GM12878 (cell line): Measurements from ENCODE around the gene PLD5. TPM values are rescaled to one million over a fixed set of nuclear protein-coding genes. Genes with fewer than 3 reads are reported as not detected.

Experiments used
- ATAC-seq: fragments of 200-7000 bp; cut with Tn5 transposase; 3 replicates; pipeline ENCODE4 v1.9.1; 2020; ENCODE audit warnings: mild to moderate bottlenecking, moderate library complexity
- BruUV-seq: library from RNA; stranded (reverse); fragments of 400-500 nt; replicated peaks from 2 replicates; lab custom pipeline; 2021; lab: Mats Ljungman, UMichigan
- CTCF ChIA-PET: fragments of 300-600 bp; sonication (Branson Sonifier 250); formaldehyde crosslinking; extraction: SDS; loops from one replicate; lab custom pipeline; 2021; ENCODE audit warnings: inconsistent platforms; lab: Yijun Ruan, JAX
- POLR2A ChIA-PET: fragments of 350-600 bp; formaldehyde crosslinking; extraction: SDS; loops from one replicate; lab custom pipeline; 2021; ENCODE audit warnings: inconsistent platforms; lab: Charles Lee
- RAD21 ChIA-PET: fragments of 300-600 bp; sonication (Branson Sonifier 250); formaldehyde crosslinking; loops from one replicate; lab custom pipeline; 2023; ENCODE audit warnings: antibody characterized with exemption; ENCODE audit not compliant: unreplicated experiment; lab: Charles Lee
- SMC1A ChIA-PET: fragments of 300-600 bp; sonication (Branson Sonifier 250); formaldehyde crosslinking; loops from one replicate; lab custom pipeline; 2023; ENCODE audit not compliant: unreplicated experiment, uncharacterized antibody; lab: Charles Lee
- DNase-seq: peaks from one replicate; pipeline ENCODE4 v3.0.0-alpha.2; 2011; ENCODE audit warnings: low read depth, low spot score
- FAIRE-seq: peaks from 3 replicates; lab custom pipeline; 2011; peaks lifted over from hg19 to GRCh38; lab: Jason Lieb, UNC
- H2AFZ ChIP-seq: 2 replicates; pipeline ENCODE4 v1.6.0; 2011; ENCODE audit warnings: low read depth, low read length, control low read depth; ENCODE audit not compliant: control insufficient read depth
- H3K27ac ChIP-seq: 2 replicates; pipeline ENCODE4 v1.5.1; 2011; ENCODE audit warnings: control low read depth; ENCODE audit not compliant: control insufficient read depth, insufficient read depth
- H3K27me3 ChIP-seq, 2 experiments: replicated peaks in 1 of 2; 2 replicates each; pipeline versions ENCODE4 v1.6.0 to v1.6.1; 2011; ENCODE audit warnings: low read length in 1 of 2; ENCODE audit not compliant: control insufficient read depth in 2 of 2, insufficient read depth in 2 of 2
- H3K36me3 ChIP-seq, 2 experiments: 2 replicates each; pipeline ENCODE4 v1.5.1; 2011; ENCODE audit warnings: low read length in 1 of 2; ENCODE audit not compliant: control insufficient read depth in 2 of 2, insufficient read depth in 2 of 2
- H3K4me1 ChIP-seq: 2 replicates; pipeline ENCODE4 v1.6.1; 2011; ENCODE audit warnings: mild to moderate bottlenecking, low read length, moderate library complexity, mixed read lengths; ENCODE audit not compliant: control insufficient read depth, insufficient read depth
- H3K4me2 ChIP-seq: 2 replicates; pipeline ENCODE4 v1.6.0; 2011; ENCODE audit warnings: control low read depth; ENCODE audit not compliant: control insufficient read depth, insufficient read depth
- H3K4me3 ChIP-seq: fragments of 200-600 bp; sonication (generic); 2 replicates; pipeline ENCODE4 v1.5.1; 2016
- H3K79me2 ChIP-seq: 2 replicates; pipeline ENCODE4 v1.6.0; 2011; ENCODE audit warnings: low read length; ENCODE audit not compliant: control insufficient read depth, insufficient read depth
- H3K9ac ChIP-seq: 2 replicates; pipeline ENCODE4 v1.8.0; 2011; ENCODE audit warnings: low read length, control low read depth, mixed read lengths; ENCODE audit not compliant: control insufficient read depth, insufficient read depth
- H3K9me3 ChIP-seq: replicated peaks from 3 replicates; pipeline ENCODE4 v1.5.1; 2011; ENCODE audit warnings: mild to moderate bottlenecking, low read length; ENCODE audit not compliant: control insufficient read depth, insufficient read depth
- H4K20me1 ChIP-seq: 2 replicates; pipeline ENCODE4 v1.6.0; 2011; ENCODE audit not compliant: control insufficient read depth, insufficient read depth
- BACH1 ChIP-seq: fragments of 450-650 bp; IDR thresholded peaks from 2 replicates; pipeline ENCODE4 v1.6.1; 2017; ENCODE audit warnings: mild to moderate bottlenecking, borderline replicate concordance
- CREB1 ChIP-seq: IDR thresholded peaks from 2 replicates; pipeline ENCODE4 v1.6.1; 2012; ENCODE audit warnings: low read depth, mild to moderate bottlenecking, inconsistent platforms
- GABPA ChIP-seq: IDR thresholded peaks from 2 replicates; pipeline ENCODE4 v1.6.1; 2014; ENCODE audit warnings: antibody characterized with exemption, low read depth, mild to moderate bottlenecking, inconsistent platforms
- IKZF1 ChIP-seq: fragments of 450-650 bp; conservative IDR thresholded peaks from 2 replicates; pipeline ENCODE4 v1.6.1; 2017; ENCODE audit warnings: antibody characterized with exemption, mild to moderate bottlenecking
- IRF4 ChIP-seq: IDR thresholded peaks from 2 replicates; pipeline ENCODE4 v1.6.1; 2011; ENCODE audit warnings: low read depth, low read length
- RB1 ChIP-seq: fragments of 450-650 bp; formaldehyde crosslinking; IDR thresholded peaks from 2 replicates; pipeline ENCODE4 v1.6.1; 2017; ENCODE audit warnings: mild to moderate bottlenecking, borderline replicate concordance
- SIX5 ChIP-seq: IDR thresholded peaks from 2 replicates; pipeline ENCODE4 v1.6.1; 2011; ENCODE audit warnings: mild to moderate bottlenecking, low read depth, low read length, moderate library complexity; ENCODE audit not compliant: severe bottlenecking
- STAT1 ChIP-seq: fragments of 450-650 bp; conservative IDR thresholded peaks from 2 replicates; pipeline ENCODE4 v1.6.1; 2014; ENCODE audit warnings: antibody characterized with exemption, mild to moderate bottlenecking
- TCF7 ChIP-seq: IDR thresholded peaks from 2 replicates; pipeline ENCODE4 v1.6.1; 2014; ENCODE audit warnings: antibody characterized with exemption, borderline replicate concordance
- WGBS: methylation state at CpG from one replicate; pipeline ENCODE4 v1.1.6; 2016; ENCODE audit warnings: low lambda C conversion rate; ENCODE audit not compliant: insufficient replicate concordance, insufficient coverage; ENCODE audit errors: missing lambda C conversion rate; 5-methylcytosine and 5-hydroxymethylcytosine counted together
- in situ Hi-C: fragments of 300-500 bp; cut with MboI; formaldehyde crosslinking; loops from 9 replicates; pipeline ENCODE4 v1.14.3; 2018; ENCODE audit warnings: mixed read lengths
- intact Hi-C: fragments of 100-400 bp; cut with micrococcal nuclease; formaldehyde crosslinking; loops from one replicate; pipeline ENCODE4 v1.14.2; 2022; ENCODE audit not compliant: unreplicated experiment
- polyA plus RNA-seq, 11 experiments: library from polyadenylated mRNA; depleted of rRNA in 4 of 11; unstranded in 6 of 11; stranded (reverse) in 5 of 11; fragments of >200 nt; fragmentation: Nextera tagmentation in 4 of 11; fragmentation: Illumina TruSeq in 1 of 11; extraction: Ambion mirVana in 4 of 11; extraction: Trizol in 1 of 11; gene quantifications; 1 replicate in 1 of 11; 2 replicates in 10 of 11; pipeline versions ENCODE4 v1.2.1 to v1.2.3, GENCODE V29; 2011 to 2016; ENCODE audit warnings: inconsistent platforms in 2 of 11, missing spikeins in 2 of 11, low read depth in 1 of 11
- total RNA-seq, 4 experiments: library from RNA; depleted of rRNA in 3 of 4; stranded (reverse); fragments of >200 nt in 3 of 4; fragmentation: Illumina TruSeq in 1 of 4; extraction: Trizol in 1 of 4; gene quantifications; 2 replicates each; pipeline versions ENCODE4 v1.2.1 to v1.2.3, GENCODE V29; 2013 to 2021
- TF ChIP-seq, protein P1 (sequence below): IDR thresholded peaks from 2 replicates; pipeline ENCODE4 v1.6.1; 2012; ENCODE audit warnings: low read depth, low read length, improper control_type of control experiment
- TF ChIP-seq, protein P2 (sequence below): fragments of 450-650 bp; formaldehyde crosslinking; IDR thresholded peaks from 2 replicates; pipeline ENCODE4 v1.5.0; 2022; ENCODE audit warnings: mild to moderate bottlenecking, missing genetic modification characterization
- TF ChIP-seq, protein P3 (sequence below): IDR thresholded peaks from 2 replicates; pipeline ENCODE4 v1.6.1; 2011; ENCODE audit warnings: borderline replicate concordance, low read depth, mild to moderate bottlenecking, moderate library complexity, low read length; ENCODE audit not compliant: insufficient read depth, poor library complexity, severe bottlenecking

The PLD5 gene
- total and polyA plus RNA-seq, 10 of the 15 experiments (the other 5 are each of a cell fraction or from before 2014, with no cell fraction given): not detected

DNA sequence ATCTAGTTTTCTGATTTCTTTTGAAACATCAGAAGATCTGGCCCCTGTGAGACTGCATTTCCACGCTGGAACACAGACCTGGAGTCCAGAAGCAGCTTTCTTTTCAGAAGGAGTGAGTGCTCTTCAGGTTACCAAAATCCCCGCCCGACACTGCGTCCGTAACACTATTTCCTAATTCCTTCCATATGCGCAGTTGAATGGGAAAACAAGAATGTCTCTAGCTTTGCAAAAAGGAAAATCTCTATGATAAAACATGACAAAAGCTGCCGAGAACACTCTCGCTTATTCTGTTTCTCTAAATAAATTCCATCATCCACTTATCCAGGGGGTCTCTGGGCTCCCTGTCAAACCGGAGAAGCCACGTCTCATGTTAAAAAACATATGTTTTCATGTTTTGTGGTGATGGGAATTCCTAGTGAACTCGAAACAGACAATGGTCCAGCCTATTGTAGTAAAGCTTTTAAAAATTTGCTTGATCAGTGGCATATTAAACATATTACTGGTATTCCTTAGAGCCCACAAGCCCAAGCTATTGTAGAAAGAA lies 67.7 kb downstream of the PLD5 start:
- in situ Hi-C loops: no loop called here
- no peaks in the 10 kb centered on the region for H3K36me3 ChIP-seq
- 61% methylated on average over 11 of the region's 11 CpGs for WGBS
- SMC1A ChIA-PET: no interaction called here
- RAD21 ChIA-PET: no interaction called here
- TF ChIP-seq SIX5: no peak
- TF ChIP-seq GABPA: no peak
- TF ChIP-seq STAT1: no peak
- TF ChIP-seq, protein P1, sequence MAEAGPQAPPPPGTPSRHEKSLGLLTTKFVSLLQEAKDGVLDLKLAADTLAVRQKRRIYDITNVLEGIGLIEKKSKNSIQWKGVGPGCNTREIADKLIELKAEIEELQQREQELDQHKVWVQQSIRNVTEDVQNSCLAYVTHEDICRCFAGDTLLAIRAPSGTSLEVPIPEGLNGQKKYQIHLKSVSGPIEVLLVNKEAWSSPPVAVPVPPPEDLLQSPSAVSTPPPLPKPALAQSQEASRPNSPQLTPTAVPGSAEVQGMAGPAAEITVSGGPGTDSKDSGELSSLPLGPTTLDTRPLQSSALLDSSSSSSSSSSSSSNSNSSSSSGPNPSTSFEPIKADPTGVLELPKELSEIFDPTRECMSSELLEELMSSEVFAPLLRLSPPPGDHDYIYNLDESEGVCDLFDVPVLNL: no peak
- TF ChIP-seq, protein P2, sequence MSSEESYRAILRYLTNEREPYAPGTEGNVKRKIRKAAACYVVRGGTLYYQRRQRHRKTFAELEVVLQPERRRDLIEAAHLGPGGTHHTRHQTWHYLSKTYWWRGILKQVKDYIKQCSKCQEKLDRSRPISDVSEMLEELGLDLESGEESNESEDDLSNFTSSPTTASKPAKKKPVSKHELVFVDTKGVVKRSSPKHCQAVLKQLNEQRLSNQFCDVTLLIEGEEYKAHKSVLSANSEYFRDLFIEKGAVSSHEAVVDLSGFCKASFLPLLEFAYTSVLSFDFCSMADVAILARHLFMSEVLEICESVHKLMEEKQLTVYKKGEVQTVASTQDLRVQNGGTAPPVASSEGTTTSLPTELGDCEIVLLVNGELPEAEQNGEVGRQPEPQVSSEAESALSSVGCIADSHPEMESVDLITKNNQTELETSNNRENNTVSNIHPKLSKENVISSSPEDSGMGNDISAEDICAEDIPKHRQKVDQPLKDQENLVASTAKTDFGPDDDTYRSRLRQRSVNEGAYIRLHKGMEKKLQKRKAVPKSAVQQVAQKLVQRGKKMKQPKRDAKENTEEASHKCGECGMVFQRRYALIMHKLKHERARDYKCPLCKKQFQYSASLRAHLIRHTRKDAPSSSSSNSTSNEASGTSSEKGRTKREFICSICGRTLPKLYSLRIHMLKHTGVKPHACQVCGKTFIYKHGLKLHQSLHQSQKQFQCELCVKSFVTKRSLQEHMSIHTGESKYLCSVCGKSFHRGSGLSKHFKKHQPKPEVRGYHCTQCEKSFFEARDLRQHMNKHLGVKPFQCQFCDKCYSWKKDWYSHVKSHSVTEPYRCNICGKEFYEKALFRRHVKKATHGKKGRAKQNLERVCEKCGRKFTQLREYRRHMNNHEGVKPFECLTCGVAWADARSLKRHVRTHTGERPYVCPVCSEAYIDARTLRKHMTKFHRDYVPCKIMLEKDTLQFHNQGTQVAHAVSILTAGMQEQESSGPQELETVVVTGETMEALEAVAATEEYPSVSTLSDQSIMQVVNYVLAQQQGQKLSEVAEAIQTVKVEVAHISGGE (CRISPR knock-in tag): no peak
- TF ChIP-seq TCF7: no peak
- TF ChIP-seq RB1: no peak
- TF ChIP-seq, protein P3, sequence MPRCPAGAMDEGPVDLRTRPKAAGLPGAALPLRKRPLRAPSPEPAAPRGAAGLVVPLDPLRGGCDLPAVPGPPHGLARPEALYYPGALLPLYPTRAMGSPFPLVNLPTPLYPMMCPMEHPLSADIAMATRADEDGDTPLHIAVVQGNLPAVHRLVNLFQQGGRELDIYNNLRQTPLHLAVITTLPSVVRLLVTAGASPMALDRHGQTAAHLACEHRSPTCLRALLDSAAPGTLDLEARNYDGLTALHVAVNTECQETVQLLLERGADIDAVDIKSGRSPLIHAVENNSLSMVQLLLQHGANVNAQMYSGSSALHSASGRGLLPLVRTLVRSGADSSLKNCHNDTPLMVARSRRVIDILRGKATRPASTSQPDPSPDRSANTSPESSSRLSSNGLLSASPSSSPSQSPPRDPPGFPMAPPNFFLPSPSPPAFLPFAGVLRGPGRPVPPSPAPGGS: no peak
- no peak for TF ChIP-seq BACH1
- TF ChIP-seq CREB1: no peak
- TF ChIP-seq IKZF1: no peak
- no peak for TF ChIP-seq IRF4
- DNase-seq: no peak
- intact Hi-C loops: loop anchor here (10.0 kb wide), 1 partner anchor 442 kb away; no protein-coding TSS in a partner anchor
- no peaks in the 10 kb centered on the region for H3K79me2 ChIP-seq
- H3K27ac ChIP-seq: no peak overlapping the region
- no peaks in the 10 kb centered on the region for H4K20me1 ChIP-seq
- CTCF ChIA-PET: interaction anchor here (2.1 kb wide), 1 partner anchor 17 kb away, joined by 5 read pairs; no protein-coding TSS in a partner anchor
- H3K4me1 ChIP-seq: no peaks in the 10 kb centered on the region
- POLR2A ChIA-PET: no interaction called here
- no peak for ATAC-seq
- H3K4me2 ChIP-seq: no peak overlapping the region
- no peak overlapping the region for H2AFZ ChIP-seq
- BruUV-seq: no TSS peak
- no peak for FAIRE-seq
- no peak overlapping the region for H3K4me3 ChIP-seq
- 0 out of 4 replicates have a peak, but pooled peaks cover 0 to 3% of the 10 kb centered on the region in 2 experiments for H3K27me3 ChIP-seq
- H3K9ac ChIP-seq: no peak overlapping the region
- H3K9me3 ChIP-seq: no peaks in the 10 kb centered on the region
